DND-41 (cell line): ENCODE results near the gene AVEN.

Experiments used
- EZH2 ChIP-seq: IDR thresholded peaks from 3 replicates; pipeline ENCODE4 v1.6.1; 2012; ENCODE audit warnings: borderline replicate concordance, low read depth, mild to moderate bottlenecking, moderate library complexity, low read length, inconsistent platforms; ENCODE audit not compliant: severe bottlenecking
- TF ChIP-seq, protein P1 (sequence below): IDR thresholded peaks from 2 replicates; pipeline ENCODE4 v1.5.1; 2012; ENCODE audit warnings: borderline replicate concordance, low read length, moderate library complexity, mild to moderate bottlenecking; ENCODE audit not compliant: poor library complexity, severe bottlenecking; ENCODE audit errors: extremely low read depth

DNA sequence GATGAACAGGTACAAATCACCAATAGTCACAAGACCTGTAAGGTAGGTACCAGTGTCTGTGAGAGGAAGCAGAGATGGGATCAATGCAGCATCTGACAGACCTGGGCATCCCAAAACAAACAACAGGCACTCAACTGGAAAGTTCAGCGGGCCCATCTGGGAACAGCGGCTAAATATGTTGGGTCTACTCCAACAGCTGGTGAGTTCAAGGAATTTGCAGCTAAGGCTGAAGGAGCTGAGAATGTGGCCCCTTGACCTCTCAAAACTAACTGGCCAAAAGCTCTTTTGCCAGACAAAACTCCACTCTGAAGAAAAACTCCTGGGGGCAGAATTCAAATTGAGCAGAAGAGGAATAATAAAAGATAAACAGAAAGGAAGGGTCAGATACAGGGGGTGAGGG, 24.4 kb downstream of the AVEN start:
- TF ChIP-seq, protein P1, sequence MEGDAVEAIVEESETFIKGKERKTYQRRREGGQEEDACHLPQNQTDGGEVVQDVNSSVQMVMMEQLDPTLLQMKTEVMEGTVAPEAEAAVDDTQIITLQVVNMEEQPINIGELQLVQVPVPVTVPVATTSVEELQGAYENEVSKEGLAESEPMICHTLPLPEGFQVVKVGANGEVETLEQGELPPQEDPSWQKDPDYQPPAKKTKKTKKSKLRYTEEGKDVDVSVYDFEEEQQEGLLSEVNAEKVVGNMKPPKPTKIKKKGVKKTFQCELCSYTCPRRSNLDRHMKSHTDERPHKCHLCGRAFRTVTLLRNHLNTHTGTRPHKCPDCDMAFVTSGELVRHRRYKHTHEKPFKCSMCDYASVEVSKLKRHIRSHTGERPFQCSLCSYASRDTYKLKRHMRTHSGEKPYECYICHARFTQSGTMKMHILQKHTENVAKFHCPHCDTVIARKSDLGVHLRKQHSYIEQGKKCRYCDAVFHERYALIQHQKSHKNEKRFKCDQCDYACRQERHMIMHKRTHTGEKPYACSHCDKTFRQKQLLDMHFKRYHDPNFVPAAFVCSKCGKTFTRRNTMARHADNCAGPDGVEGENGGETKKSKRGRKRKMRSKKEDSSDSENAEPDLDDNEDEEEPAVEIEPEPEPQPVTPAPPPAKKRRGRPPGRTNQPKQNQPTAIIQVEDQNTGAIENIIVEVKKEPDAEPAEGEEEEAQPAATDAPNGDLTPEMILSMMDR, result no peak
- no peak for TF ChIP-seq EZH2
